ENCODE data around the gene KCNT2. TPM values are rescaled to one million over a fixed set of nuclear protein-coding genes. Genes with fewer than 3 reads are reported as not detected.

KCNT2 gene
- total RNA-seq, 1 experiment from 2014 or later = 9.1 TPM

DNA sequence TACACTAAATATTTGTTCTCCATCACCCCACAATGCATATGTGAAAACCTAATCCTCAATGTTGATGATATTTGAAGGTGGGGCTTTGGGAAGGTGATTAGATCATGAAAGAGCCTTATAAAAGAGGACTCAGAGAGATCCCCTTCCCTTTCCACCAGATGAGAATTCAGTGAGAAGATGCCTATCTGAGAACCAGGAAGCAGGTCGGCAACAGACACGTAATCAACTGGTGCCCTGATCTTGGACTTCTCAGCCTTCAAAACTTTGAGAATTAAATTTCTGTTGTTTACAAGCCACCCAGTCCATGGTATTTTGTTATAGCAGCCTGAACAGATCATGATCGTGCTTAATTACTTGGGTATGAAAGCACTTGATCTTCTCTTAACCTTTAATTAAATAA is 329.4 kb downstream of the KCNT2 start:
- Histone ChIP-seq H3K14ac (ENCODE audit: insufficient read depth, low read length) (no peak overlapping the region), H3K27ac (ENCODE audit: insufficient read length, low read depth, low read length) (no peak overlapping the region), H3K9me3 (ENCODE audit: control insufficient read depth, low read depth, low read length) (no peaks in the 10 kb centered on the region), H4K91ac (ENCODE audit: insufficient read length, low read depth, low read length) (no peak overlapping the region), H2BK15ac (ENCODE audit: low read depth, low read length) (no peak overlapping the region), H3K4me1 (ENCODE audit: insufficient read depth, low read length) (no peaks in the 10 kb centered on the region), H2AK5ac (ENCODE audit: insufficient read length, low read length) (no peak overlapping the region), H2BK12ac (ENCODE audit: insufficient read length, low read depth, low read length) (no peak overlapping the region), H2BK20ac (ENCODE audit: low read depth, low read length, poor library complexity, severe bottlenecking) (no peak overlapping the region), H4K8ac (replicated peaks; ENCODE audit: insufficient read length, low read depth, low read length) (no peak overlapping the region), H2BK120ac (ENCODE audit: low read depth, low read length, poor library complexity, severe bottlenecking) (no peak overlapping the region), H4K20me1 (ENCODE audit: control insufficient read depth, insufficient read depth, insufficient read length) (no peaks in the 10 kb centered on the region), H2BK5ac (ENCODE audit: insufficient read length, low read length) (no peak overlapping the region), H3K27me3 (ENCODE audit: insufficient read depth, low read length) (no peaks in the 10 kb centered on the region), H3K18ac (ENCODE audit: insufficient read length, low read depth, low read length) (no peak overlapping the region), H2AFZ (ENCODE audit: low read length) (no peak overlapping the region), H3K4ac (ENCODE audit: low read depth, low read length) (no peak overlapping the region), H3T11ph (ENCODE audit: low read length) (no peak overlapping the region), H3K9ac (ENCODE audit: extremely low read depth, insufficient read length, low read length) (no peak overlapping the region), H3K79me1 (ENCODE audit: insufficient read depth, low read depth, low read length, poor library complexity, severe bottlenecking) (no peaks in the 10 kb centered on the region), H3K23me2 (ENCODE audit: insufficient read length, low read depth, low read length, poor library complexity, severe bottlenecking) (no peaks in the 10 kb centered on the region), H3K23ac (ENCODE audit: insufficient read length, low read depth, low read length) (no peak overlapping the region), H4K5ac (ENCODE audit: insufficient read length, low read depth, low read length) (no peak overlapping the region), H3K56ac (ENCODE audit: insufficient read length, low read depth, low read length) (no peak overlapping the region), H3K79me2 (ENCODE audit: insufficient read depth, low read length) (no peaks in the 10 kb centered on the region), H3K4me2 (ENCODE audit: insufficient read depth, insufficient read length, low read length) (no peak overlapping the region)
- no CpG with 5 or more reads among the region's 3 CpGs for WGBS (ENCODE audit: extremely low coverage, insufficient read length, low lambda C conversion rate)
- no peak overlapping the region for H3K4me3 Mint-ChIP-seq
- peaks cover 14 to 21% (median 15%) of the 10 kb centered on the region in 3 experiments; a peak in 6 of 7 replicates for H3K36me3 Mint-ChIP-seq (ENCODE audit: insufficient read depth in 1 of 3, low read depth in 3 of 3)
- TF ChIP-seq, protein P1, sequence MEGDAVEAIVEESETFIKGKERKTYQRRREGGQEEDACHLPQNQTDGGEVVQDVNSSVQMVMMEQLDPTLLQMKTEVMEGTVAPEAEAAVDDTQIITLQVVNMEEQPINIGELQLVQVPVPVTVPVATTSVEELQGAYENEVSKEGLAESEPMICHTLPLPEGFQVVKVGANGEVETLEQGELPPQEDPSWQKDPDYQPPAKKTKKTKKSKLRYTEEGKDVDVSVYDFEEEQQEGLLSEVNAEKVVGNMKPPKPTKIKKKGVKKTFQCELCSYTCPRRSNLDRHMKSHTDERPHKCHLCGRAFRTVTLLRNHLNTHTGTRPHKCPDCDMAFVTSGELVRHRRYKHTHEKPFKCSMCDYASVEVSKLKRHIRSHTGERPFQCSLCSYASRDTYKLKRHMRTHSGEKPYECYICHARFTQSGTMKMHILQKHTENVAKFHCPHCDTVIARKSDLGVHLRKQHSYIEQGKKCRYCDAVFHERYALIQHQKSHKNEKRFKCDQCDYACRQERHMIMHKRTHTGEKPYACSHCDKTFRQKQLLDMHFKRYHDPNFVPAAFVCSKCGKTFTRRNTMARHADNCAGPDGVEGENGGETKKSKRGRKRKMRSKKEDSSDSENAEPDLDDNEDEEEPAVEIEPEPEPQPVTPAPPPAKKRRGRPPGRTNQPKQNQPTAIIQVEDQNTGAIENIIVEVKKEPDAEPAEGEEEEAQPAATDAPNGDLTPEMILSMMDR (conservative IDR thresholded peaks at IDR 0.05) = no peak
- H3K4me1 Mint-ChIP-seq = no peaks in the 10 kb centered on the region
- no peak for DNase-seq
- H3K27ac Mint-ChIP-seq = peak overlapping the region; percentile 25 to 76 (median 75); a peak in 2 of 7 replicates
- H3K27me3 Mint-ChIP-seq (ENCODE audit: low read depth) = no peaks in the 10 kb centered on the region
- no peaks in the 10 kb centered on the region; a peak in 1 of 5 replicates for H3K9me3 Mint-ChIP-seq

All from H9 (cell line).